K562 (cell line): Measurements from ENCODE around the gene UFC1. TPM values are rescaled to one million over a fixed set of nuclear protein-coding genes. Genes with fewer than 3 reads are reported as not detected.

Experiments used
- ATAC-seq: fragments of 200-7000 bp; cut with Tn5 transposase; 3 replicates; pipeline ENCODE4 v1.9.1; 2020; ENCODE audit warnings: moderate library complexity
- BruUV-seq: library from RNA; stranded (reverse); fragments of 400-500 nt; replicated peaks from 2 replicates; lab custom pipeline; 2021; lab: Mats Ljungman, UMichigan
- CTCF ChIA-PET: fragments of 300-600 bp; formaldehyde crosslinking; extraction: SDS; loops from one replicate; lab custom pipeline; 2021; ENCODE audit warnings: low intra/inter-chr PET ratio; lab: Yijun Ruan, JAX
- POLR2A ChIA-PET: fragments of 300-600, 350-650 bp; sonication (Branson Sonifier 250); formaldehyde crosslinking; extraction: SDS; loops from one replicate; lab custom pipeline; 2021; ENCODE audit warnings: antibody characterized with exemption, inconsistent platforms; lab: Yijun Ruan, JAX
- DNase-seq, 4 experiments: peaks; one replicate each; pipeline versions ENCODE4 v3.0.0 to v3.0.0-alpha.2; 2011 to 2018; ENCODE audit warnings: low spot score in 3 of 4, mixed read lengths in 3 of 4; ENCODE audit errors: extremely low read depth in 1 of 4
- FAIRE-seq: peaks from 2 replicates; lab custom pipeline; 2011; peaks lifted over from hg19 to GRCh38; lab: Jason Lieb, UNC
- H2AFZ ChIP-seq: 2 replicates; pipeline ENCODE4 v1.6.0; 2011; ENCODE audit warnings: low read depth, low read length, control low read depth, inconsistent platforms
- H3K27ac ChIP-seq: fragments of 200-600 bp; 3 replicates; pipeline ENCODE4 v1.8.0; 2011; ENCODE audit warnings: low read depth, mild to moderate bottlenecking, control low read depth, inconsistent platforms, low read length, moderate library complexity, mixed read lengths; ENCODE audit errors: extremely low read depth
- H3K27me3 ChIP-seq, 2 experiments: fragments of 300-600 bp in 1 of 2; 2 replicates in 1 of 2; 3 replicates in 1 of 2; pipeline versions ENCODE4 v1.6.0 to v1.8.0; 2011; ENCODE audit warnings: inconsistent platforms in 2 of 2, low read length in 2 of 2, mild to moderate bottlenecking in 1 of 2, mixed read lengths in 1 of 2, moderate library complexity in 1 of 2; ENCODE audit not compliant: control insufficient read depth in 2 of 2, insufficient read depth in 2 of 2
- H3K36me3 ChIP-seq: fragments of 300-600 bp; 3 replicates; pipeline ENCODE4 v1.8.0; 2011; ENCODE audit warnings: mild to moderate bottlenecking, low read length, inconsistent platforms; ENCODE audit not compliant: control insufficient read depth, insufficient read depth
- H3K4me1 ChIP-seq, 2 experiments: fragments of 200-600 bp in 1 of 2; replicated peaks in 1 of 2; 2 replicates in 1 of 2; 3 replicates in 1 of 2; pipeline versions ENCODE4 v1.5.1 to v1.8.0; 2011; ENCODE audit warnings: inconsistent platforms in 2 of 2, low read length in 2 of 2, mild to moderate bottlenecking in 1 of 2, mixed read lengths in 1 of 2, moderate library complexity in 1 of 2; ENCODE audit not compliant: control insufficient read depth in 2 of 2, insufficient read depth in 2 of 2
- H3K4me2 ChIP-seq: 2 replicates; pipeline ENCODE4 v1.6.1; 2011; ENCODE audit warnings: low read length, control low read depth, inconsistent platforms, mixed read lengths; ENCODE audit not compliant: insufficient read depth
- H3K4me3 ChIP-seq: fragments of 200-600 bp; sonication (generic), shearing (Covaris generic); 2 replicates; pipeline ENCODE4 v1.5.1; 2016; ENCODE audit warnings: control low read depth, inconsistent platforms
- H3K79me2 ChIP-seq: fragments of 200-600 bp; 3 replicates; pipeline ENCODE4 v1.8.0; 2011; ENCODE audit warnings: low read length, inconsistent platforms; ENCODE audit not compliant: control insufficient read depth, insufficient read depth
- H3K9ac ChIP-seq, 2 experiments: 2 replicates each; pipeline versions ENCODE4 v1.6.0 to v1.6.1; 2011; ENCODE audit warnings: low read depth in 2 of 2, low read length in 2 of 2, control low read depth in 1 of 2, inconsistent platforms in 1 of 2, mild to moderate bottlenecking in 1 of 2, mixed read lengths in 1 of 2; ENCODE audit not compliant: insufficient read depth in 1 of 2
- H3K9me1 ChIP-seq: one replicate; pipeline ENCODE4 v1.6.0; 2011; ENCODE audit warnings: inconsistent platforms, mild to moderate bottlenecking, low read length, moderate library complexity; ENCODE audit not compliant: control insufficient read depth, insufficient read depth
- H3K9me3 ChIP-seq: replicated peaks from 2 replicates; pipeline ENCODE4 v1.5.1; 2011; ENCODE audit warnings: low read depth, low read length, inconsistent platforms; ENCODE audit not compliant: control insufficient read depth, insufficient read depth
- H4K20me1 ChIP-seq: replicated peaks from 2 replicates; pipeline ENCODE4 v1.6.1; 2011; ENCODE audit warnings: low read length, inconsistent platforms, mixed read lengths; ENCODE audit not compliant: control insufficient read depth, insufficient read depth
- RBFOX2 ChIP-seq: fragments of 200-400 bp; formaldehyde crosslinking; IDR thresholded peaks from 2 replicates; pipeline ENCODE4 v1.6.1; 2017; ENCODE audit warnings: low read depth, mild to moderate bottlenecking, low read length, moderate library complexity
- TCF7 ChIP-seq: sonication (generic); IDR thresholded peaks from 2 replicates; pipeline ENCODE4 v1.6.1; 2016; ENCODE audit warnings: antibody characterized with exemption, borderline replicate concordance
- WGBS: fragments of 100-300 bp; shearing (Covaris generic); methylation state at CpG from one replicate; pipeline ENCODE4 v1.1.6; 2016; ENCODE audit warnings: low coverage, mixed read lengths; ENCODE audit not compliant: insufficient coverage; ENCODE audit errors: missing lambda C conversion rate; 5-methylcytosine and 5-hydroxymethylcytosine counted together
- in situ Hi-C: fragments of 300-500 bp; cut with MboI; formaldehyde crosslinking; loops from 4 replicates; pipeline ENCODE4 v1.15.0; 2018; ENCODE audit warnings: inconsistent platforms, mixed read lengths
- intact Hi-C: fragments of 100-400 bp; cut with micrococcal nuclease; formaldehyde crosslinking; loops from 2 replicates; pipeline ENCODE4 v1.14.2; 2022
- polyA plus RNA-seq, 8 experiments: library from polyadenylated mRNA; depleted of rRNA in 4 of 8; stranded (reverse) in 5 of 8; unstranded in 3 of 8; fragments of >200 nt; fragmentation: Nextera tagmentation in 2 of 8; fragmentation: Illumina TruSeq in 1 of 8; extraction: Ambion mirVana in 2 of 8; extraction: Trizol in 1 of 8; gene quantifications; 2 replicates each; pipeline versions ENCODE4 v1.2.1 to v1.2.3, GENCODE V29; 2011 to 2014; ENCODE audit warnings: inconsistent platforms in 1 of 8, missing spikeins in 1 of 8
- total RNA-seq, 7 experiments: library from RNA; depleted of rRNA in 6 of 7; stranded (reverse); fragments of >200 nt in 6 of 7; fragmentation: Illumina TruSeq in 2 of 7; extraction: Trizol in 2 of 7; gene quantifications; 2 replicates each; pipeline versions ENCODE4 v1.2.1 to v1.2.3, GENCODE V29; 2011 to 2021; ENCODE audit warnings: low replicate concordance in 1 of 7

The UFC1 gene
- total and polyA plus RNA-seq, 9 of the 15 experiments (the other 6 are each of a cell fraction or from before 2014, with no cell fraction given) = 92.8 to 220 (median 161) TPM

- Histone ChIP-seq H3K4me1 (peaks cover 15 to 38% of the 10 kb centered on the region in 2 experiments; a peak in 4 of 5 replicates), H3K27me3 (no peaks in the 10 kb centered on the region), H3K27ac (no peak overlapping the region), H3K9ac (peak overlapping the region; percentile 87 to 96), H3K9me3 (no peaks in the 10 kb centered on the region), H3K4me2 (peak overlapping the region; percentile 99), H3K9me1 (no peaks in the 10 kb centered on the region), H3K79me2 (peaks cover 26% of the 10 kb centered on the region), H4K20me1 (no peaks in the 10 kb centered on the region)
- intact Hi-C loops = loop anchor here (2.0 to 10.0 kb wide), 2 partner anchors 17 to 341 kb away; partner anchors contain the start of gene USP21
- no peak for DNase-seq
- FAIRE-seq = no peak
- ATAC-seq = no peak
- BruUV-seq = TSS peak; percentile 45
- WGBS = 78% methylated on average over 7 of the region's 10 CpGs
- ChIA-PET POLR2A (interaction anchor here (0.5 to 2.3 kb wide), 6 partner anchors 9 to 331 kb away, joined by 3 to 33 read pairs (median 3); partner anchors contain the start of gene PPOX), CTCF (no interaction called here)
- TF ChIP-seq TCF7 (no peak), RBFOX2 (0 out of 2 replicates have a peak, but pooled peaks have one; percentile 28)
- TF ChIP-seq, all 486 proteins: peak for 1
- Histone ChIP-seq H3K4me3 (peak overlapping the region; percentile 90), H2AFZ (no peak overlapping the region), H3K36me3 (peaks cover 54% of the 10 kb centered on the region)
- in situ Hi-C loops = no loop called here
Observed at GRCh38 chr1:161175771-161176453, 22.1 kb downstream of the UFC1 start.
